PFSK-1 (cell line): ENCODE results near the gene RRP9.

Source experiments
- FOXP2 ChIP-seq: optimal IDR thresholded peaks from 2 replicates; pipeline ENCODE3; 2011; ENCODE audit warnings: borderline replicate concordance, control low read depth, inconsistent platforms; ENCODE audit not compliant: insufficient read depth; ENCODE audit errors: extremely low read length, extremely low read depth
- POLR2AphosphoS5 ChIP-seq: IDR thresholded peaks from 2 replicates; pipeline ENCODE4 v1.6.1; 2012; ENCODE audit warnings: low read depth, mild to moderate bottlenecking, control low read depth, low read length, moderate library complexity
- SIN3A ChIP-seq: IDR thresholded peaks from 2 replicates; pipeline ENCODE4 v1.6.1; 2012; ENCODE audit warnings: mild to moderate bottlenecking, low read length, moderate library complexity, borderline replicate concordance; ENCODE audit not compliant: insufficient read depth
- TAF1 ChIP-seq: IDR thresholded peaks from 2 replicates; pipeline ENCODE4 v1.6.1; 2012; ENCODE audit warnings: low read length, control low read depth, borderline replicate concordance; ENCODE audit not compliant: insufficient read depth
- TF ChIP-seq, protein P1 (sequence below), 2 experiments: IDR thresholded peaks; 2 replicates each; pipeline versions ENCODE4 v1.6.1 to v1.8.0; 2011 to 2012; ENCODE audit warnings: low read depth in 2 of 2, low read length in 2 of 2, control low read depth in 1 of 2, inconsistent platforms in 1 of 2, mild to moderate bottlenecking in 1 of 2, moderate library complexity in 1 of 2; ENCODE audit not compliant: insufficient read depth in 1 of 2

Gene RRP9

GRCh38 chr3:51966016-51966415 lies 24.3 kb upstream of the RRP9 start:
- TF ChIP-seq TAF1 (no peak), FOXP2 (no peak), POLR2AphosphoS5 (no peak), SIN3A (no peak)
- TF ChIP-seq, protein P1, sequence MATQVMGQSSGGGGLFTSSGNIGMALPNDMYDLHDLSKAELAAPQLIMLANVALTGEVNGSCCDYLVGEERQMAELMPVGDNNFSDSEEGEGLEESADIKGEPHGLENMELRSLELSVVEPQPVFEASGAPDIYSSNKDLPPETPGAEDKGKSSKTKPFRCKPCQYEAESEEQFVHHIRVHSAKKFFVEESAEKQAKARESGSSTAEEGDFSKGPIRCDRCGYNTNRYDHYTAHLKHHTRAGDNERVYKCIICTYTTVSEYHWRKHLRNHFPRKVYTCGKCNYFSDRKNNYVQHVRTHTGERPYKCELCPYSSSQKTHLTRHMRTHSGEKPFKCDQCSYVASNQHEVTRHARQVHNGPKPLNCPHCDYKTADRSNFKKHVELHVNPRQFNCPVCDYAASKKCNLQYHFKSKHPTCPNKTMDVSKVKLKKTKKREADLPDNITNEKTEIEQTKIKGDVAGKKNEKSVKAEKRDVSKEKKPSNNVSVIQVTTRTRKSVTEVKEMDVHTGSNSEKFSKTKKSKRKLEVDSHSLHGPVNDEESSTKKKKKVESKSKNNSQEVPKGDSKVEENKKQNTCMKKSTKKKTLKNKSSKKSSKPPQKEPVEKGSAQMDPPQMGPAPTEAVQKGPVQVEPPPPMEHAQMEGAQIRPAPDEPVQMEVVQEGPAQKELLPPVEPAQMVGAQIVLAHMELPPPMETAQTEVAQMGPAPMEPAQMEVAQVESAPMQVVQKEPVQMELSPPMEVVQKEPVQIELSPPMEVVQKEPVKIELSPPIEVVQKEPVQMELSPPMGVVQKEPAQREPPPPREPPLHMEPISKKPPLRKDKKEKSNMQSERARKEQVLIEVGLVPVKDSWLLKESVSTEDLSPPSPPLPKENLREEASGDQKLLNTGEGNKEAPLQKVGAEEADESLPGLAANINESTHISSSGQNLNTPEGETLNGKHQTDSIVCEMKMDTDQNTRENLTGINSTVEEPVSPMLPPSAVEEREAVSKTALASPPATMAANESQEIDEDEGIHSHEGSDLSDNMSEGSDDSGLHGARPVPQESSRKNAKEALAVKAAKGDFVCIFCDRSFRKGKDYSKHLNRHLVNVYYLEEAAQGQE (IDR thresholded peaks at IDR 0.05; ENCODE audit: insufficient read depth in 1 of 2, low read depth in 2 of 2, low read length in 2 of 2): no peak

DNA sequence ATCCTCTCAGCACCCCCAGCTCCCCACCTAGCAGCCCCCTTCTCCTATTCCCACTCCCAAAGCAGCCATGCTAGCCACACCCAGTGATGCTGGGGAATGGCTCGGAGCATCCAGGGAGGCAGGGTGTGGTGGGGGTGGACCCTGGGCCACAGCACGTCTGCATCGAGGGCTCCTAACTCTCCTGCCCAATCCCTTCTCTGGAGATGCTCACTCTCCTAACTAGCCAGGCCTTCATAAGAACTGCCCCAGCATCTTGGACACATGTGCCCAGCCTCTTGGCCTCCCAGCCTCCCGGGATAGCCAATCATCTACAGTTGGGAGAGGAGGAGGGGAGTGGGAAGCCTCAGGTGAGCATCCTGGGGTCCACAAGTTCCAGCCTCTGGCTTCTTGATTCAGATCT lies 22.8 kb upstream of the RRP9 start:
- TF ChIP-seq FOXP2 (no peak), TAF1 (no peak), POLR2AphosphoS5 (no peak), SIN3A (no peak)
- TF ChIP-seq, protein P1 (IDR thresholded peaks at IDR 0.05; ENCODE audit: insufficient read depth in 1 of 2, low read depth in 2 of 2, low read length in 2 of 2): no peak

- TF ChIP-seq TAF1 (no peak), FOXP2 (no peak), SIN3A (no peak), POLR2AphosphoS5 (no peak)
- TF ChIP-seq, protein P1 (IDR thresholded peaks at IDR 0.05; ENCODE audit: insufficient read depth in 1 of 2, low read depth in 2 of 2, low read length in 2 of 2): no peak
Observed at GRCh38 chr3:51963951-51964451, 22.3 kb upstream of the RRP9 start.

GRCh38 chr3:51962854-51963530 lies 21.3 kb upstream of the RRP9 start:
- TF ChIP-seq FOXP2 (no peak), SIN3A (no peak), POLR2AphosphoS5 (no peak), TAF1 (no peak)
- TF ChIP-seq, protein P1 (IDR thresholded peaks at IDR 0.05; ENCODE audit: insufficient read depth in 1 of 2, low read depth in 2 of 2, low read length in 2 of 2): no peak
